B cell (primary cell): ENCODE data around the gene UBAC2. TPM values are rescaled to one million over a fixed set of nuclear protein-coding genes. Genes with fewer than 3 reads are reported as not detected.

Experiments used
- ATAC-seq: fragments of 200-7000 bp; cut with Tn5 transposase; one replicate; pipeline ENCODE4 v1.10.0; 2021; ENCODE audit warnings: low read depth, mild to moderate bottlenecking, moderate number of reproducible peaks, moderate library complexity
- CTCF ChIA-PET: fragments of 350-600 bp; sonication (Branson Sonifier 250); formaldehyde crosslinking; loops from one replicate; lab custom pipeline; 2021; ENCODE audit warnings: antibody characterized with exemption, inconsistent platforms; lab: Charles Lee
- POLR2A ChIA-PET: fragments of 350-600 bp; sonication (Branson Sonifier 250); formaldehyde crosslinking; loops from one replicate; lab custom pipeline; 2021; ENCODE audit warnings: antibody characterized with exemption; lab: Charles Lee
- DNase-seq: peaks from one replicate; pipeline ENCODE4 v3.0.0; 2013
- H2AFZ ChIP-seq: 2 replicates; pipeline ENCODE4 v1.6.1; 2012; ENCODE audit warnings: mild to moderate bottlenecking, low read depth, low read length; ENCODE audit not compliant: insufficient read depth, poor library complexity, severe bottlenecking
- H3K27ac ChIP-seq, 2 donors: 1 replicate in 1 of 2; 2 replicates in 1 of 2; pipeline ENCODE4 v1.5.1; 2012 to 2013; ENCODE audit warnings: low read length in 2 of 2, mild to moderate bottlenecking in 2 of 2, moderate library complexity in 1 of 2
- H3K27me3 ChIP-seq, 4 experiments: fragments of 200-600 bp in 1 of 4; sonication (generic) in 1 of 4; replicated peaks in 1 of 4; 1 replicate in 2 of 4; 2 replicates in 2 of 4; pipeline versions ENCODE4 v1.6.1 to v1.7.0; 2013 to 2016; ENCODE audit warnings: low read length in 3 of 4, mild to moderate bottlenecking in 2 of 4, mixed read lengths in 1 of 4, moderate library complexity in 1 of 4; ENCODE audit not compliant: insufficient read depth in 4 of 4, control insufficient read depth in 3 of 4; ENCODE audit errors: control extremely low read depth in 1 of 4
- H3K36me3 ChIP-seq, 2 experiments: replicated peaks in 1 of 2; 1 replicate in 1 of 2; 2 replicates in 1 of 2; pipeline versions ENCODE4 v1.6.1 to v1.7.1; 2013; ENCODE audit warnings: low read length in 1 of 2; ENCODE audit not compliant: insufficient read depth in 2 of 2, control insufficient read depth in 1 of 2; ENCODE audit errors: control extremely low read depth in 1 of 2, extremely low read depth in 1 of 2
- H3K4me1 ChIP-seq, 2 donors: fragments of 200-600 bp in 1 of 2; sonication (generic) in 1 of 2; 1 replicate in 1 of 2; 2 replicates in 1 of 2; pipeline versions ENCODE4 v1.5.1 to v1.6.1; 2013 to 2017; ENCODE audit warnings: low read length in 2 of 2; ENCODE audit not compliant: control insufficient read depth in 2 of 2, insufficient read depth in 2 of 2
- H3K4me2 ChIP-seq: replicated peaks from 2 replicates; pipeline ENCODE3; 2012; ENCODE audit warnings: mild to moderate bottlenecking, low read depth, low read length; ENCODE audit not compliant: poor library complexity, severe bottlenecking
- H3K4me3 ChIP-seq, 5 experiments: fragments of 200-600 bp in 1 of 5; sonication (generic) in 1 of 5; 1 replicate in 3 of 5; 2 replicates in 2 of 5; pipeline versions ENCODE4 v1.5.1 to v1.7.0; 2011 to 2016; ENCODE audit warnings: low read length in 4 of 5, mild to moderate bottlenecking in 4 of 5, low read depth in 2 of 5, control low read depth in 1 of 5, moderate library complexity in 1 of 5; ENCODE audit not compliant: insufficient read depth in 1 of 5; ENCODE audit errors: control extremely low read depth in 1 of 5, extremely low read depth in 1 of 5
- H3K79me2 ChIP-seq: fragments of 200-600 bp; sonication (generic); one replicate; pipeline ENCODE4 v1.6.0; 2016; ENCODE audit warnings: low read length; ENCODE audit not compliant: control insufficient read depth, insufficient read depth
- H3K9ac ChIP-seq: fragments of 200-600 bp; sonication (generic); 2 replicates; pipeline ENCODE4 v1.6.1; 2017; ENCODE audit warnings: mild to moderate bottlenecking, low read length, moderate library complexity
- H3K9me3 ChIP-seq, 3 donors: one replicate each; pipeline versions ENCODE4 v1.6.1 to v1.7.1; 2013; ENCODE audit warnings: low read length in 2 of 3; ENCODE audit not compliant: control insufficient read depth in 2 of 3, insufficient read depth in 1 of 3; ENCODE audit errors: control extremely low read depth in 1 of 3
- H4K20me1 ChIP-seq: 2 replicates; pipeline ENCODE4 v1.6.0; 2012; ENCODE audit warnings: mild to moderate bottlenecking, low read length; ENCODE audit not compliant: insufficient read depth, control insufficient read depth, poor library complexity, severe bottlenecking
- H3K27ac Mint-ChIP-seq: one replicate; pipeline ENCODE4 v1.8.0; 2021; ENCODE audit warnings: mixed read lengths
- H3K27me3 Mint-ChIP-seq: one replicate; pipeline ENCODE4 v1.8.0; 2021; ENCODE audit warnings: mixed read lengths
- H3K4me1 Mint-ChIP-seq: one replicate; pipeline ENCODE4 v1.8.0; 2021; ENCODE audit warnings: mixed read lengths
- H3K4me3 Mint-ChIP-seq: one replicate; pipeline ENCODE4 v1.8.0; 2021; ENCODE audit warnings: mixed read lengths
- H3K9me3 Mint-ChIP-seq: one replicate; pipeline ENCODE4 v1.8.0; 2022; ENCODE audit warnings: mixed read lengths; ENCODE audit not compliant: insufficient read depth
- CTCF ChIP-seq: fragments of 200-600 bp; IDR thresholded peaks from one replicate; pipeline ENCODE4 v1.8.0; 2022; ENCODE audit warnings: antibody characterized with exemption, mild to moderate bottlenecking
- EZH2 ChIP-seq: IDR thresholded peaks from 2 replicates; pipeline ENCODE4 v1.6.1; 2012; ENCODE audit warnings: borderline replicate concordance, low read depth, mild to moderate bottlenecking, moderate library complexity, low read length; ENCODE audit not compliant: insufficient read depth, poor library complexity, severe bottlenecking
- WGBS: methylation state at CpG from one replicate; pipeline ENCODE4 v1.1.5; 2013; ENCODE audit warnings: missing lambda C conversion rate; ENCODE audit not compliant: insufficient coverage; 5-methylcytosine and 5-hydroxymethylcytosine counted together
- intact Hi-C: fragments of 100-400 bp; cut with micrococcal nuclease; formaldehyde crosslinking; loops from one replicate; pipeline ENCODE4 v1.10.0; 2022
- polyA plus RNA-seq: library from polyadenylated mRNA; depleted of rRNA; stranded (reverse); fragments of >200 nt; gene quantifications from 2 replicates; pipeline ENCODE4 v1.2.3, GENCODE V29; 2012
- total RNA-seq, 2 donors: library from RNA; stranded (reverse); fragments of 120-200 nt in 1 of 2; gene quantifications; 1 replicate in 1 of 2; 2 replicates in 1 of 2; pipeline versions ENCODE4 v1.2.3 to v1.2.4, GENCODE V29; 2013 to 2022

Gene UBAC2
- total and polyA plus RNA-seq, 2 donors (not counting 1 experiment from before 2014, with no cell fraction given) = 56.3 to 60.8 TPM

GRCh38 chr13:99380921-99381645, 180.4 kb downstream of the UBAC2 start:
- Mint-ChIP-seq H3K27me3 (no peaks in the 10 kb centered on the region), H3K27ac (peak overlapping the region; percentile 90), H3K9me3 (no peaks in the 10 kb centered on the region), H3K4me1 (peaks cover 86% of the 10 kb centered on the region), H3K4me3 (peak overlapping the region; percentile 56)
- Histone ChIP-seq H3K36me3 (peaks cover 0 to 3% of the 10 kb centered on the region in 2 experiments), H4K20me1 (no peaks in the 10 kb centered on the region), H3K27me3 (no peaks in the 10 kb centered on the region), H3K4me2 (peak overlapping the region; percentile 39), H2AFZ (no peak overlapping the region), H3K27ac (peak overlapping the region; percentile 16 to 48), H3K4me3 (no peak overlapping the region), H3K9me3 (no peaks in the 10 kb centered on the region), H3K79me2 (peaks cover 64% of the 10 kb centered on the region), H3K9ac (no peak overlapping the region), H3K4me1 (peaks cover 75 to 85% of the 10 kb centered on the region in 2 donors)
- peak; percentile 58 for DNase-seq
- TF ChIP-seq EZH2 (no peak), CTCF (no peak)
- intact Hi-C loops = no loop called here
- ATAC-seq = no peak
- POLR2A ChIA-PET = interaction anchor here (1.0 kb wide), 1 partner anchor 39 kb away, joined by 3 read pairs; no protein-coding TSS in a partner anchor
- WGBS = 85% methylated on average over 14 of the region's 15 CpGs
- CTCF ChIA-PET = interaction anchor here (0.7 to 19.7 kb wide), 12 partner anchors 33 to 205 kb away, joined by 3 to 477 read pairs (median 5); partner anchors contain the start of gene GPR183

GRCh38 chr13:99381766-99382165, 181.1 kb downstream of the UBAC2 start:
- peaks cover 0 to 10% of the 10 kb centered on the region in 2 experiments for H3K36me3 ChIP-seq
- Mint-ChIP-seq H3K4me1 (peaks cover 81% of the 10 kb centered on the region), H3K9me3 (no peaks in the 10 kb centered on the region), H3K27me3 (no peaks in the 10 kb centered on the region), H3K27ac (peak overlapping the region; percentile 90), H3K4me3 (peak overlapping the region; percentile 32)
- intact Hi-C loops = no loop called here
- H3K27me3 ChIP-seq = no peaks in the 10 kb centered on the region
- ATAC-seq (no peak), DNase-seq (no peak)
- TF ChIP-seq CTCF (no peak), EZH2 (no peak)
- no CpG with 5 or more reads among the region's 2 CpGs for WGBS
- POLR2A ChIA-PET = interaction anchor here (0.9 kb wide), 1 partner anchor 30 kb away, joined by 3 read pairs; no protein-coding TSS in a partner anchor
- H3K79me2 ChIP-seq = peaks cover 62% of the 10 kb centered on the region
- no peaks in the 10 kb centered on the region for H3K9me3 ChIP-seq
- no peak overlapping the region for H3K4me3 ChIP-seq
- peak overlapping the region in 1 of 2 donors; percentile 75 for H3K27ac ChIP-seq
- CTCF ChIA-PET = interaction anchor here (1.0 to 19.7 kb wide), 12 partner anchors 19 to 205 kb away, joined by 3 to 477 read pairs (median 6); no protein-coding TSS in a partner anchor
- no peak overlapping the region for H3K9ac ChIP-seq
- H4K20me1 ChIP-seq = no peaks in the 10 kb centered on the region
- no peak overlapping the region for H3K4me2 ChIP-seq
- H2AFZ ChIP-seq = no peak overlapping the region
- peaks cover 70 to 81% of the 10 kb centered on the region in 2 donors for H3K4me1 ChIP-seq
